Liver (tissue), 3 donors: ENCODE measurements around the gene IRS1.

Experiments
- CTCF ChIP-seq: fragments of 150-350 bp; IDR thresholded peaks from 2 replicates; pipeline ENCODE4 v1.5.1; 2017; ENCODE audit warnings: improper control_type of control experiment, low read depth, low read length; ENCODE audit not compliant: missing input control
- NR2F2 ChIP-seq: IDR thresholded peaks from 2 replicates; pipeline ENCODE4 v1.6.1; 2016; ENCODE audit warnings: antibody characterized with exemption
- TAF1 ChIP-seq: conservative IDR thresholded peaks from 2 replicates; pipeline ENCODE4 v1.6.1; 2016; ENCODE audit warnings: antibody characterized with exemption, mild to moderate bottlenecking
- TF ChIP-seq, protein P1 (sequence below): IDR thresholded peaks from 2 replicates; pipeline ENCODE4 v1.6.1; 2016; ENCODE audit warnings: antibody characterized with exemption
- donor health status: healthy.
- donor health status: healthy.

GRCh38 chr2:226847511-226847910, 47.9 kb upstream of the IRS1 start:
- no peak for TF ChIP-seq NR2F2
- TF ChIP-seq CTCF, result no peak
- TF ChIP-seq, protein P1, sequence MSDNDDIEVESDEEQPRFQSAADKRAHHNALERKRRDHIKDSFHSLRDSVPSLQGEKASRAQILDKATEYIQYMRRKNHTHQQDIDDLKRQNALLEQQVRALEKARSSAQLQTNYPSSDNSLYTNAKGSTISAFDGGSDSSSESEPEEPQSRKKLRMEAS, result no peak
- no peak for TF ChIP-seq TAF1
